Stimulated activated CD4-positive, alpha-beta T cell treated with anti-CD3 and anti-CD28 coated beads, Interleukin-4, amount 100 ng/mL, for 24 hours (primary cell): Measurements from ENCODE around the gene FBXO24.
"Not testable (repeated sequence)": the region's sequence is repeated elsewhere in the genome, so short reads cannot be mapped to it uniquely, and the experiment has no call there.

Experiments
- DNase-seq: peaks from one replicate; pipeline ENCODE4 v3.0.0-alpha.2; 2020

FBXO24 gene

DNA sequence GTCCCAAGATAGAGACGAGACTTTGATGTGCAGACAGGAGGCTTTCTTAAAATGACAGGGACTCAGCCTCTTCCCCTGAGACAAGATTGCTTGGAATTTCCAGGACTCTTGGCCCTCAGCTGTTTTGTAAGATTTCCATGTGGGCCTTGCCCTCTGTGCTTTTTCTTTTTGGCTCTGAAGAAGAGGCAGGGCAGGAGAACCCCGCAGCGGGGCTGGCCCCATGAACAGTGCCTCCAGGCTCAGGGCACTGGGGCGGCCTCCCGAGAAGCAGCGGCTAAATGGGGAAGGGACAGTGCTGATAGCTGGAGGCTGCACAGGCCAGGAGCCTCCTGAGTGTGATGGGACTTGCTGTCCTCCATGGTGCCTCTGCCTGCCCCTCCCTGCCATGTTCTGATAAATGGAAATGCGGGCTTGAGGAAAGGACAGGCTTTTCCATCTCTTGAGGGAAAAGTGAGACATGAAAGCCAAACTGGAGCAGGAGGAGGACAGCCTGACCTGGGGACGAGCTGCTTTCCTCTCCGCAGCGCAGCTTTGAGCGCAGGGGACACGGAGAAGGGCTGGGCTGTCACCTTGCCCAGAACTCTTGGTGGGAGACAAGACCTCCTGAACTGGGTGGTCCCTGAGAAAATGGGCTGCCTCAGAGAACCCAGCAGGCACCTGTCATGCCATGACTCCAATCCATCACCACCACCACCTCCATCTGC, 24.5 kb upstream of the FBXO24 start:
- DNase-seq: no peak

DNA sequence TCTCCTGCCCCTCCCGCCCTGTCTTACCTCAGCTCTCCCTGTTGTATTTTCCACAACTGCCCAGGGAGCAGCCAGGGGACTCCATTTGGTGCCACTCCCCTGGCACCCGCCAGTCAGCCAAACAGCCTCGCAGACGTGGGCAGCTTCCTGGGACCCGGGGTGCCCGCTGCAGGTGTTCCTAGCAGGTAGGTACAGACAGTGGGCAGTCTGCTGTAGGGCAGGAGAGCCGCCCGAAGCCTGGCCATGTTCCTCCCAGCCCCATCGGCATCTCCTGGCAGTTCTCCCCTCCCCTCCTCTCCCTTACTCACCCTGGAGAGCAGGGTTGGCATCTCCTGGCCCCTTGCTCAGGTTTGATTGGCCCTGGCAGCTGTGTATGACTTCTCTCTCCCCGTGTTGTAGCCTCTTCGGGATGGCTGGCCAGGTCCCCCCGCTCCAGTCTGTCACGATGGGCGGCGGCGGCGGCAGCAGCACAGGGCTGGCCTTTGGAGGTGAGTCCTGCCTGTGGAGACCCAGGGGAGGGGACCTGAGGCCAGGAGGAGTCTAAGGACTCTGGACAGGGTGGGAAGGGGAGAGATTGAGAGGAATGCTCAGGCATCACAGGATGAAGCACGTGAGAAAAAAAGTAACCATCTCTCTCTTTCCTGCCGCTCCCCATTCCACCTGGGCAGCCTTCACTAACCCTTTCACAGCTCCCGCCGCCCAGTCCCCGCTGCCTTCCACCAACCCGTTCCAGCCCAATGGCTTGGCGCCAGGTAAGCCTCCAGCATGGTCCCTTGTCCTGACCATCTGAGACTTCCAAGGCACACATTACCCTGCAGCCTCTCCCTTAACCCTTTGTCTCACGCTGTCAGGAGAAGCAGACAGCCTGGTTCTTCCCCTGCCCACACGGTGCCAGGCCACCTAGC, 23.7 kb upstream of the FBXO24 start:
- DNase-seq: no peak

DNA sequence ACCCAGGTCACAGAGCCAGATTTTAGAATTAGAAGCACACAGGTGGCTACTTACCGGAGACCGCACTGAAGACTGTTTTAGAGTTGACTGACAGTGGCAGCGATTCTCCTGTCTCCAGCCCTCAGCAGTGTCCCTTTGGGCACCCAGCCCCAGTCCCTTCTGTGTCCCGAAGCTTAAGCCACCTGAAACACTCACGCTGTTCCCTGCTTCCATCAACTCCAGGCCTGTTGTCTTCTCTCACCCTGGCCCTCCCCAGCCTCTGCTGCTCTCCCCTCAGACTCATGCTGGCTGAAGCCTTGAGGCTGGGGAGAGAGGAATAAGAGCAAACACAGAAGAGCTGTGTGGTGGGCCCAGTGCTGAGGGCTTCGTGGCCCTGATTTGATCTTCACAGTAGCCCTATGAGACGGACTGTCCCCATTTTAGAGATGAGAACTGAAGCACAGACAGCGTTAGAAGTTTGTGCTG, 23.0 kb upstream of the FBXO24 start:
- no peak for DNase-seq

DNA sequence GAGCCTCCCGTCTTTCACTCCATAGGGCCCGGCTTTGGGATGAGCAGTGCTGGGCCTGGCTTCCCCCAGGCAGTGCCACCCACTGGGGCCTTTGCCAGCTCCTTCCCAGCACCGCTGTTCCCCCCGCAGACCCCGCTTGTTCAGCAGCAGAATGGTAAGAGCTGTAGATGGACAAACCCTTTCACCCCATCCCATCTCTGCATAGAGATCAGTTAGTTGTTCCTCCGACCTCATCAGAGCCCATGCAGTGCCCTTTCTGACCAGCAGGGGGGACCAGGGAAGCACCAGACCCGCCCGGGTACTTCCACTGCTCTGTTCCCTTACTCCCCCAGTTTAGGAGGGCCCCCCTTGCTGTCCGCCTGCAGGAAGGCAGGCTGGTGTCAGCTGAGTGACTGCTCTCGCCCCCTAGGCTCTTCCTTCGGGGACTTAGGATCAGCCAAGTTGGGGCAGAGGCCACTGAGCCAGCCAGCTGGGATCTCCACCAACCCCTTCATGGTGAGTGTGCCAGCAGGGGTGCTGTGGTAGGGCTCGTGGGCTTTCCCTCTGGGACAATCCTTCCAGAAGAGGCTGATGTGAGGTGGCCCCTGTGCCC, 22.2 kb upstream of the FBXO24 start:
- DNase-seq: peak; percentile 88

DNA sequence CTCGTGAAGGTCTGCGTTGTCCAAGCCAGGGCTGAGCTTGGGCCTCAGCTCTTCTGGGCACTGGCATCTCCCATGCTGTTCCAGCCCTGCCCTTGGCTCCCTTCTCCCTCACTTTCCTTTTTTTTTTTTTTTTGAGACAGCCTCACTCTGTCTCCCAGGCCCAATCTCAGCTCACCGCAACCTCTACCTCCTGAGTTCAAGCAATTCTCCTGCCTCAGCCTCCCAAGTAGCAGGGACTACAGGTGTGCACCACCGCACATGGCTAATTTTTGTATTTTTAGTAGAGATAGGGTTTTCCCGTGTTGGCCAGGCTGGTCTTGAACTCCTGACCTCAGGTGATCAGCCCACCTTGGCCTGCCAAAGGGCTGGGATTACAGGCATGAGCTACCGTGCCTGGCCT, 21.7 kb upstream of the FBXO24 start:
- not testable (repeated sequence) for DNase-seq

DNA sequence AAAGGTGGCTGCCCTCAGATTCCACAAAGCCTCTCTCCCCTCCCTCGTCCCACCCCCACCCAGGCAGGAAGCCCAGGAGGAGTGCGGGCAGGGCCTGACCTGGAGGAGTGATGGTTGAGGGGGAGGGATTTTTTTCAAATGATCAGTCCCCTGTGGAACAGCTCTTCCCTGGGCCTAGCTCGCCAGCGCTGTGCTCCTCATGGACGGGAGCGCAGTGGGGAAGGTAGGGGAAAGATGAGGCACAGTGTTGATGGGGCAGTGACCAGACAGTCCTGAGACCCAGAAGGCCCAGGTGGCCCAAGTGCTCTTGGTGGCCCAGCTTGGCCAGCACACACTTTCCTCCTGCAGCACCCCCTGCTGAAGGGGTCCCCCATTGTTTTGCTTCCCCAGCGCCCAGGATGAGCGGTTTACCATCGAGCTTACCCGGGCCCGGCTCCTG, 21.0 kb upstream of the FBXO24 start:
- DNase-seq: no peak

DNA sequence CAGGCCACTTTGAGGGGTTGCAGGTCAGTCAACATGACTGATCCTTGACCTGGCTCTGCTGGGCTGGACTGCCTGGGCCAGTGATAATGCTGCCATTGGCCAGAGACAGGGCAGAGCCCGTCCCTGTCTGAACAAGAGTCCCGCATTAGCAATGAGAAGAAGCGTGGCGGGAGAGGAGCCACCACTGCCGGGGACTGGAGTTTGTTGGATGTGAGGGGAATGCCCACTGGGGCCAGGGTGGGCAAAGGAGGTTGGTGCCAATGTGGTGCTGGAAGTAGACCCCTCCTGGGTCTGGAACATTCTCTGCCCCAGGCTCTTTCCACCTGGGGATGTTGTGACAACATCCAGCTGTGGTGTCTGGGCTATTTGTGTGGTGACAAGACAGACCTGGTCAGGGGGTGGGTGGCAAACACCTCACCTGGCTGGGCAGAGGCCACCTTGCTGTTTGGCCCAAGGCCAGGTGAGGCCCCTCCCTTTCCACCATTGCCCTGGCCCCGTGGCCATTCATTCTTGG, 20.1 kb upstream of the FBXO24 start:
- no peak for DNase-seq

DNA sequence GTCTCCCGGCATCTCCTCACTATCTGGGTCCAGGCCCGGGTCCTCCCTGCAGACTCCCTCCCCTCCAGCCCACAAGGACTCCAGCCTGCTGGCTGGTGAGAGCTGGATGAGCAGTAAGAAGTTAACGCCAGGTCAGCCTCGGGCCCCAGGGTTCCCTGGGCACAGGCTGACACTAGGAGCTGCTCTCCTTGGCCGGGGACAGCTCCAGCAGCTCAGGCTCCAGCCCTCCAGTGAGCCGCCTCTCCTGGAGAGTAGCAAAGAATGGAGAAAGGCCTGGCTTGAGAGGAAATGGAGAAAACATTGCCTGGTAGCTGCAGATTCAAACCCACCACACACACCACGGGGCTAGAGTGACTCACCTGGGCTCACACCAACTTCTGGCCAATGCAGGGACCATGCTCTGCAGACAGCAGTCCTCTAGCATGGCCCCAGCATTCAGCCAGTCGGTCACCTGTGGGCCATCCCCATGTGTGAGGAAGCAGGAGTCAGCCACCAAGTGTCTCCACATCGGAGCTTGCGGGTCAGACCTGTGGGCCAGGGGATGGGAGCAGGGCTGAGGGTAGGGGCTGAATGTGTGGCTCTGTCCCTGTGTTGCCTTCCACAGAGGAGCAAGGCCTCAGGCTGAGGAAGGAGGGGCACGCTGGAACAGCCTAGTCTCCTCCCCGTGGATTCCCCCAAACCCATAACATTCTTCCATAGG, 18.9 kb upstream of the FBXO24 start:
- DNase-seq: no peak

DNA sequence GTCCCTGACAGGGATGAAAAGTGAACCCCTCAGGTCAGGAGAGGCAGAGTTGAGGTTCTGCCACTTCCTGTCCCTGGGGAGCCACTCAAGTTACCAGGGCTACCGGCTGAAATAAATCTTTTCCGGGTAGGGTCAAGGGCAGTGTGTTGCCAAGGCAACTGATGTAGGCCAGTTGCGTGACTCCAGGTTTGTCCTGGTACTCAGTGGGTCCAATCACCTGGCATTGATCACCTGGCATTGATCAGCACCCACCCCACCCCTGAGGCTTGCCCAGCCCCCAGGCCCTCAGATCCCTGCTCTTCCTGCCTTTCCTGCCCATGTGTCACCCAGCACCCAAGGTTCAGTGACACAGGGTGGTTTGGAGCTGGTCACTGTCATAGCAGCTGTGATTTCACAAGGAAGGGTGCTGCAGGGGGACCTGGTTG, 18.4 kb upstream of the FBXO24 start:
- DNase-seq: no peak

DNA sequence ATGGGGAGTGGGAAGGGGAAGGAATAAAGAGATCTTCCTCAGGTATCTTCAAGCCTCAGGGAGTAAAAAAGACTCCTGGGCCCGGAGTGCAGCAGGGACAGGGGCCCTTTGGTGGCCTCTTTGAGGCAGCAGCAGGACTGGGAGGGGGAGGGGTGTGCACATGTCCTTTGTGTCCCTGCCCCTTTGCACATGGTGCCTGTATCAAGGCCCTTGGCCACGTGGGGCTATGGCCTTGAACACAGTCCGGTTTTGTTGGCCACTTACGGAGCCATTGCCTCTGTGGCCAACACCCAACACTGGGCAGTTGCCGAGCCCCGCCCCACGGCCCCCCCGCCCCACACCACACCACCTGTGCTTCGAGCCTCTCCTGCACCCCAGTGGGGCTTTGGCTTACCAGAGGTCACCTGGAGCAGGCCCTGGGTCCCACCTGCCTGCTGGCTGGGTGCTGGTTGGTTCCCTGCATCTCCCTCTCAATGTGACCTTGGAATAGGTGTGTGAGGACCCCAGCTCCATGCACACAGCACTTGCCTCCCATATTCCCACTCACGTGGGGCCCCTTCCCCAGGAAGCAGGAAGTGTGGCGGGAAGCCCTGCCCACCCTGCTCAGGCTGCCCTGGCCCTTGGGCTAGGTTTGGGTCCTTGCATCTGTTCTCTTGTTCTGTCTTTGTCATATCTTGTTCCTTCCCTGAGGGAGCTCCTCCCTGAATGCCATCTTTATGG, 17.8 kb upstream of the FBXO24 start:
- no peak for DNase-seq

DNA sequence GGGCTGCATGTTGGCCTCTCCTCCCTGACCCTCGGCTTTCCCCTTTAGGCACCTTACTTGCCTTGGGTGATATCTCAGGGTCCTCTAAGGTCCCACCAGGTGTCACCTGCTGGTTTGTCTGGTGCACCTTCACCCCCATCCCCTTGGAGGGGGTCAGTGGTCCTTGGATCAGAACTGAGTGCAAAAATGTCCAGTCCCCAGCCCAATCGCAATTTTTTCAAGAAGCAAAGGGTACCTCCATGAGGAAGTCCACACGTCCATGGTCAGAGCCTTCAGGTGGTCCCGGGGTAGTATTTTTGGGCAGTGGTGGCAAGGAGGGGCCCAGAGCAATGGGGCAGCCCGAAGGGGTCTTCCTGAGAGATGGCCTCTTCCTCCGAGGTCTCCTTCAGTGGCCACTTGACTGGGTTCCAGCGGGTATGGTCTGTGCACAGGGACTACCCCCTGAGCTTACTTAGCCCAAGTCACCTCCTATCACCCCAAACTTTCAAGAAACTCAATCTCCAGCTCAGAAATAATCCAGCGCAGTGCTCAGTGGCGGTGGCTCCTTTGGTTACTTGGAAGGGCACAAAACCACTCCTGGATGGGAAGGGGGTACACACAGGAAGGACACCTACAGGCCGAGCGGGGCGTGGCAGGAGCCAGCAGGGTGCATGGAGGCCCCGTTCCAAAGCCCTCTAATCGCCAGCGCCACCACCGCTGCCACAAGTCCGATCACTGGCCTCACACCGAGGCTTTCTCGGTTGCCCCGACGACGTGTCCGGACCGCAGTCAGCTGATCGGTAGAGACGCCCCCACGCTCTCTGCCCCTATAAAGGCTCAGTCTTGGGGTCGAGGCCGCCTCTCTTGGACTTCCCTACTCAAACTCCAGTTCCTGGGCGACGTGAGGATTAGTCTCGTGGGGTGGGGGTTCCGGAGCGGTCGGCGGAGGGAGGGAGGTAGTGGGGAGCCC, 17.0 kb upstream of the FBXO24 start:
- DNase-seq: peak; percentile 50

DNA sequence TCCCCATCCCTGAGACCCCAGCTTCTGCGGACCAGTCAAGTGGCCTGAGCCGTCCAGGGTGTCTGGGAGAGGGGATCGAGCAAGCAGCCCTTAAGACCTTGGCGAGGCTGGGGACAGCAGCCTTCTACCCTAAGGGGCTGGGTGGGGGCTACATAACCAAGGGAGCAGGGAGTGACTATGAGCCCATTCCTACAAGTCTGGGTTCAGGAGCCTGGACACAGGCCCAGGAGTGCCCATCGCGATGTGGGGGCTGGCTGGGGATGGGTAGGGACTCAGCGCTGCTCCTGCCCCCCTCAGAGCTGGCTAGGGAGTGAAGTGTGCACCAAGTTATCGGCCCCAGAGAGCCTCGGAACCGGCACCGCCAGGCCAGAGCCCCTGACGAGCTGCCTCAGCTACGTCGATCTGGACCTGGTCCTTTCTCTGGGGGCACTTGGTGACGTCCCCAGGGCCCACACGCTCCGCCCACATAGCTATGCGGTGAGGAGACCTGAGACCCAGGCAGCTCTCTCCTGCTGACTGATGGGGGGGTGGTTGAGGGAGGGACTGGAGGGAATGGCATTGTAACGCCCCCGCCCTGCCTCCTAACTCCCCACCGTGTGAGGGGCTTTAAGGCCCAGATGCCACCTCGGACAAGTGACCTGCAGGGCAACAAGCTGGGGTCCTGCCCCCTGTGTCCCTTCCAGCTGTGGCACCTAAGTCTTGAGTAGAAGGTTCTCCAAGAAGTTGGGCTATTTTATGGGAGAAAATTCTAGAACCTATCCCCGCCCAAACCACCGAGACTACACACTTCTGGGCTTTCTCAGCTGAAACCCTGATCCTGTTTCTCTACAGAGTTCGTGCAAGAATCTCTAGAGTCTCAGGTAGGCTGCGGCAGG, 14.9 kb upstream of the FBXO24 start:
- DNase-seq: no peak

DNA sequence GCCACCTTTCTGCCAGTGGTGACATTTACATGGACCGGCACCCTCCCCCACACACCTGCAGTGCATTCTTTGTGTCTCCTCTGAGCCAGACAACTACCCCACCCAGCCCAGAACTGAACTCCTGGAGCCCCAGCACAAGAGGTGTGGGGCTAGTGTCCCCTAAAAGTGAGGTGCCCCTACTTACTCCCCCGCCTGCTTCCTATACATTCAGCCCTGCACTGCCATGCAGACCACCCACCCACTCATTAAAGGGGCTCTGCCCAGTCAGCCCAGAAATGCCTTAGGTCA, 14.4 kb upstream of the FBXO24 start:
- DNase-seq: no peak

DNA sequence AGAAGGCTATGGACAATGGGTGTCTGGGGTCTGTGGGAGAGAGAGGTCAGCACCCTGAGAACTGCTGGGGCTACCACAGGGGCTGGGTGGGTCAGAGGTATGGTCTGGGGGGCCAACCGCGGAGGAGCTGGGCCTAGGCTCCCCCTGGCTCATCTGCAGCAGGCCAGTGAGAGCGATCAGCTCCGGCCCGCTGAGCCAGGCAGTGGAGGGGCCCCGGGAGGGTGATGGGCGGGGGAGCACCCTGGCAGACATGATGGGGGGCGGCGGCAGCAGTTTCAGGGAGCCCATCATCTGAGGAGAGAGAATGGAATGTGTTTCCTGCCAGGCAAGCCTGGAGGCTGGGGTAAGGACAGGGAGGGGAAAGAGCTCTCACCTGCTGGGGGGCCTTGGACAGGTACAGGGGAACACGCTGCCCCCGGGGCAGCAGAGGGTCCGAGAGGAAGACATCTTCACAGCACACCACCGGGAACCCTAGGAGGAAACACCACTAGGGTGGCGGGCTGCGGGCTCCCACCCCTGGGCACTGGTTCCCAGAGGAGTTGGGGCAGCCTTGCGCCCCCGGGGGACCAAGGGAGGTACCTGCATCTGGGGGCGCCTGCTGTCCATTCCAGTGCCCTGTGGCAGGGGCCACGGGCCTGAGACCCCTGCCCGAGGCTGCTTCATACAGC, 13.7 kb upstream of the FBXO24 start:
- no peak for DNase-seq

DNA sequence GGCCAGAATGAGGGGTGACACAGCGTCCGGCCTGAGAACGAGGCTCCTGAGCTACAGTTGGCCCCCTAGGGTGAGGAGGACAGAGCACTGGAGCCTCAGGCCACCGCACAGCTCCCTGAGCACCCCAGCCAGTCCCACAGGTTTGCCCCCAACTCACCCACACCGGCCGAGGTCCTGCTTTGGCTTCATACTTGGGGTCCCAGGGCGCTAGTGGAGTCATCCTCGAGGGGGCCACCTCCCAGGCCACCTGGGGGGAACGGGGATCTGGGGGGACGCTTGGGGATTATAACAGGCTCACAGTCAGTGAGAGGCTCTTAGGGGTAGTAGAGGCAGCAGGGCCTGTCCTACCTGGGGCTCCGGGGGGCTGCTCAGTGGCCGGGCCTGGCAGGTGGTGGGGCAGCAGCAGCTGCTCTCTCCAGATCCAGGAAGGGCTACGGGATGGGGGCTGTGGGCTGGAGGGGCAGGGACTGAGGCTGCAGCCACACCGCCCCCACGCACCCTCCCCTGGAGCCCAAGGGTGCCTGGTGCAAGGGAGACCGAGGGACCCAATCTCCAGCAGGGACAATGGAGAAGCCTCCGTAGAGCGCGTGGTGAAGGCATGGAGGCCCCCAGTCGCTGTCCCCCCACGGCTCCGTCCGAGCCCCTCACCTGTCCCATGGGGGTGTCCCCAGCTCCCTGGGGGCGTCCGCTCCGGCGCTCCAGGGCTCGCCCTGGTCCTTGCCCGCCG, 13.0 kb upstream of the FBXO24 start:
- DNase-seq: no peak

DNA sequence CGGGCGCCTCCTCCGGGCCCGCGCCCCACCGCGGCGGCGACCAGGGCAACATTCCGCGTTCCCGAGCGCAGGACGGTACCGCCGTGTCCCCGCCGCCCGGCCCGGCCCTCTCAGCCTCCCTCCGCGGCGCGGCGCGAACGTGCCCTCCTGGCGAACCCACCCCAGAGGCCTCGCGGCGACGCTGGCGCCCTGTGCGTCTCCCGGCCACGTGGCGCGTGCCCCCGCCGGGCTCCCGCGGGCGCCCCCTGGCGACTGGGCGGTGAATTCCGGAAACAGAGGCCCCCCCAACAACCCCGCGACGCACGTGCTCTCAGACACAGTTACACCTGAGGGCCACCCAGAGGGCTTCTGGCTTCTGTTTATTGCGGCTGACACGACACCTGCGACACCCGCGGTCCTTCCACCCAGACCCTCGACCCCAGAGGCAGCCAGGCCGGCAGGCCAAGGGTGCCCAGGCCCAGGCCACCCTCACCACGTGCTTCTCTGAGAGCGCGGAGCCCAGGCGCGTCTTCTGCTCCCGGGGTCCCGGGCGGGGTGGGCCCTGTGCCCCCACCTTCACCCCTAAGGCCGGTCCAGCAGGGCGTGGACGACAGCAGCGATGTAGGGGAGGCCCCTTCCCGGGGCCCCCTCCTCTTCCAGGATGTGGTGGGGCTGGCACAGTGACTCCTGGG, 12.3 kb upstream of the FBXO24 start, which contains the start of gene SAP25:
TSS of gene SAP25 (minus strand) at position 210 of the 671 bp plus-strand sequence. CDS start at position 52, 158 bp downstream.
- no peak for DNase-seq

DNA sequence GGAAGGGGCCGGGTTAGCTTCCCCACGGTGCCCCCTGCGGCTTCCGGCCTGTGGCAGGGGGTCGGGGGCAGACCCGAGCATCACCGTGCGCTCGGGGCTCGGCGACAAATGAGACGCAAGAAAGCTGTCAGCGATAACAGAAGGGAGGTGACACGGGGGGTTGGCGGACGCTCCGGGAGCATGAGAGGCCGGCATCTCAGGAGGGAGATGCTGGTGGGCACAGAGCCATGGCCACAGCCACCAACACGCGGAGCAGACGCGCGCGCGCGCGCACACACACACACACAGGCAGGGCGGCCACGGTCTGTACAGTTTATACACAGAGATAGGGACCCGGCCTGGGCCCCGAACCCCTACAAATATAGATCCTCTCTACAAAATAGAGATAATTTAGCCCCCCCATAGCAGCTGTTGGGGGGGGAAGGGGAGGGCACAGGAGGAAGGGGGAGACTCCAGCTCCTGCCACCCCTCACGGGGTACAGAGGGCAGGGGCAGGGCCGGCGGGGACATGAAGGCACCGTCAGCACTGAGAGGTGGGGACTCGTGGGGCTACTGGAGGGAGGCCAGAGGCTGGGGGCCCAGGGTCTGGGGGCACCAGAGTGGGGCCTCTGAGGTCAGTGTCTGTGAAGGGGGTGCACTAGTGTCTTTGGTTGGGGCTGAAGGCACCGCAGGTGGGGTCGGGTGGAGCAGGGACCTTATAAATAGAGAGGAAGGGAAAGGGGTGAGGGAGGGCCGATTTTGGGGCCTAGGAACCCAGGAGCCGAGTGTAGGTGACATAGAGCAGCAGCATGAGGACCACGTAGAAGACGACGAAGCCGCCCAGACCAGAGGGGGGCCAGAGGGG, 11.5 kb upstream of the FBXO24 start:
- no peak for DNase-seq
